K562 (cell line): ENCODE results near the gene CGB8. TPM values are rescaled to one million over a fixed set of nuclear protein-coding genes. Genes with fewer than 3 reads are reported as not detected.

Experiments
- ATAC-seq: fragments of 200-7000 bp; cut with Tn5 transposase; 3 replicates; pipeline ENCODE4 v1.9.1; 2020; ENCODE audit warnings: moderate library complexity
- BruUV-seq: library from RNA; stranded (reverse); fragments of 400-500 nt; replicated peaks from 2 replicates; lab custom pipeline; 2021; lab: Mats Ljungman, UMichigan
- CTCF ChIA-PET: fragments of 300-600 bp; formaldehyde crosslinking; extraction: SDS; loops from one replicate; lab custom pipeline; 2021; ENCODE audit warnings: low intra/inter-chr PET ratio; lab: Yijun Ruan, JAX
- POLR2A ChIA-PET: fragments of 300-600, 350-650 bp; sonication (Branson Sonifier 250); formaldehyde crosslinking; extraction: SDS; loops from one replicate; lab custom pipeline; 2021; ENCODE audit warnings: antibody characterized with exemption, inconsistent platforms; lab: Yijun Ruan, JAX
- DNase-seq, 4 experiments: peaks; one replicate each; pipeline versions ENCODE4 v3.0.0 to v3.0.0-alpha.2; 2011 to 2018; ENCODE audit warnings: low spot score in 3 of 4, mixed read lengths in 3 of 4; ENCODE audit errors: extremely low read depth in 1 of 4
- FAIRE-seq: peaks from 2 replicates; lab custom pipeline; 2011; peaks lifted over from hg19 to GRCh38; lab: Jason Lieb, UNC
- H2AFZ ChIP-seq: 2 replicates; pipeline ENCODE4 v1.6.0; 2011; ENCODE audit warnings: low read depth, low read length, control low read depth, inconsistent platforms
- H3K27ac ChIP-seq: fragments of 200-600 bp; 3 replicates; pipeline ENCODE4 v1.8.0; 2011; ENCODE audit warnings: low read depth, mild to moderate bottlenecking, control low read depth, inconsistent platforms, low read length, moderate library complexity, mixed read lengths; ENCODE audit errors: extremely low read depth
- H3K27me3 ChIP-seq, 2 experiments: fragments of 300-600 bp in 1 of 2; 2 replicates in 1 of 2; 3 replicates in 1 of 2; pipeline versions ENCODE4 v1.6.0 to v1.8.0; 2011; ENCODE audit warnings: inconsistent platforms in 2 of 2, low read length in 2 of 2, mild to moderate bottlenecking in 1 of 2, mixed read lengths in 1 of 2, moderate library complexity in 1 of 2; ENCODE audit not compliant: control insufficient read depth in 2 of 2, insufficient read depth in 2 of 2
- H3K36me3 ChIP-seq: fragments of 300-600 bp; 3 replicates; pipeline ENCODE4 v1.8.0; 2011; ENCODE audit warnings: mild to moderate bottlenecking, low read length, inconsistent platforms; ENCODE audit not compliant: control insufficient read depth, insufficient read depth
- H3K4me1 ChIP-seq, 2 experiments: fragments of 200-600 bp in 1 of 2; replicated peaks in 1 of 2; 2 replicates in 1 of 2; 3 replicates in 1 of 2; pipeline versions ENCODE4 v1.5.1 to v1.8.0; 2011; ENCODE audit warnings: inconsistent platforms in 2 of 2, low read length in 2 of 2, mild to moderate bottlenecking in 1 of 2, mixed read lengths in 1 of 2, moderate library complexity in 1 of 2; ENCODE audit not compliant: control insufficient read depth in 2 of 2, insufficient read depth in 2 of 2
- H3K4me2 ChIP-seq: 2 replicates; pipeline ENCODE4 v1.6.1; 2011; ENCODE audit warnings: low read length, control low read depth, inconsistent platforms, mixed read lengths; ENCODE audit not compliant: insufficient read depth
- H3K4me3 ChIP-seq: fragments of 200-600 bp; sonication (generic), shearing (Covaris generic); 2 replicates; pipeline ENCODE4 v1.5.1; 2016; ENCODE audit warnings: control low read depth, inconsistent platforms
- H3K79me2 ChIP-seq: fragments of 200-600 bp; 3 replicates; pipeline ENCODE4 v1.8.0; 2011; ENCODE audit warnings: low read length, inconsistent platforms; ENCODE audit not compliant: control insufficient read depth, insufficient read depth
- H3K9ac ChIP-seq, 2 experiments: 2 replicates each; pipeline versions ENCODE4 v1.6.0 to v1.6.1; 2011; ENCODE audit warnings: low read depth in 2 of 2, low read length in 2 of 2, control low read depth in 1 of 2, inconsistent platforms in 1 of 2, mild to moderate bottlenecking in 1 of 2, mixed read lengths in 1 of 2; ENCODE audit not compliant: insufficient read depth in 1 of 2
- H3K9me1 ChIP-seq: one replicate; pipeline ENCODE4 v1.6.0; 2011; ENCODE audit warnings: inconsistent platforms, mild to moderate bottlenecking, low read length, moderate library complexity; ENCODE audit not compliant: control insufficient read depth, insufficient read depth
- H3K9me3 ChIP-seq: replicated peaks from 2 replicates; pipeline ENCODE4 v1.5.1; 2011; ENCODE audit warnings: low read depth, low read length, inconsistent platforms; ENCODE audit not compliant: control insufficient read depth, insufficient read depth
- H4K20me1 ChIP-seq: replicated peaks from 2 replicates; pipeline ENCODE4 v1.6.1; 2011; ENCODE audit warnings: low read length, inconsistent platforms, mixed read lengths; ENCODE audit not compliant: control insufficient read depth, insufficient read depth
- BCL6 ChIP-seq: fragments of 250-450 bp; sonication (Bioruptor Pico); IDR thresholded peaks from 2 replicates; pipeline ENCODE4 v1.4.0; 2020
- CC2D1A ChIP-seq: fragments of 450-650 bp; IDR thresholded peaks from 2 replicates; pipeline ENCODE4 v1.6.1; 2017; ENCODE audit warnings: mild to moderate bottlenecking
- COPS2 ChIP-seq: fragments of 450-650 bp; conservative IDR thresholded peaks from 2 replicates; pipeline ENCODE4 v1.6.1; 2016; ENCODE audit warnings: mild to moderate bottlenecking, moderate library complexity
- FOXP1 ChIP-seq: sonication (generic); formaldehyde crosslinking; IDR thresholded peaks from 2 replicates; pipeline ENCODE4 v1.8.0; 2022; ENCODE audit warnings: mild to moderate bottlenecking, missing genetic modification reagents
- FUS ChIP-seq: fragments of 200-400 bp; formaldehyde crosslinking; optimal IDR thresholded peaks from 2 replicates; pipeline ENCODE3; 2017; ENCODE audit warnings: low read depth, low read length
- HCFC1 ChIP-seq: IDR thresholded peaks from 2 replicates; pipeline ENCODE4 v1.6.1; 2012; ENCODE audit warnings: low read depth, low read length, improper control_type of control experiment
- KAT7 ChIP-seq: sonication (generic); formaldehyde crosslinking; IDR thresholded peaks from 2 replicates; pipeline ENCODE4 v1.8.0; 2022; ENCODE audit warnings: missing genetic modification reagents, mild to moderate bottlenecking, borderline replicate concordance
- KDM1A ChIP-seq, 2 experiments: fragments of 450-650 bp; IDR thresholded peaks; 2 replicates each; pipeline ENCODE4 v1.6.1; 2016; ENCODE audit warnings: mild to moderate bottlenecking in 2 of 2
- MAFG ChIP-seq: fragments of 450-650 bp; conservative IDR thresholded peaks from 2 replicates; pipeline ENCODE4 v1.6.1; 2016; ENCODE audit warnings: missing genetic modification characterization, missing compliant biosample characterization
- MEIS2 ChIP-seq: fragments of 450-650 bp; IDR thresholded peaks from 2 replicates; pipeline ENCODE4 v1.6.1; 2014; ENCODE audit warnings: mild to moderate bottlenecking; ENCODE audit not compliant: partially characterized antibody
- PCBP1 ChIP-seq: fragments of 200-400 bp; formaldehyde crosslinking; IDR thresholded peaks from 2 replicates; pipeline ENCODE4 v1.6.1; 2018; ENCODE audit warnings: mild to moderate bottlenecking, low read depth, low read length; ENCODE audit not compliant: poor library complexity, severe bottlenecking
- PHF20 ChIP-seq: fragments of 450-650 bp; IDR thresholded peaks from 2 replicates; pipeline ENCODE4 v1.6.1; 2018; ENCODE audit not compliant: partially characterized antibody
- POLR2G ChIP-seq: fragments of 200-400 bp; formaldehyde crosslinking; IDR thresholded peaks from 2 replicates; pipeline ENCODE4 v1.6.1; 2017; ENCODE audit warnings: low read depth, mild to moderate bottlenecking, antibody characterized with exemption, low read length, moderate library complexity
- RBBP5 ChIP-seq: fragments of 200-600 bp; sonication (generic); IDR thresholded peaks from 2 replicates; pipeline ENCODE4 v1.6.1; 2012; ENCODE audit warnings: borderline replicate concordance, mild to moderate bottlenecking, low read length, control low read depth, inconsistent platforms; ENCODE audit not compliant: insufficient read depth, poor library complexity, severe bottlenecking
- RBM39 ChIP-seq: fragments of 200-400 bp; formaldehyde crosslinking; optimal IDR thresholded peaks from 2 replicates; pipeline ENCODE3; 2018; ENCODE audit warnings: low read depth, low read length
- RFX1 ChIP-seq: fragments of 450-650 bp; IDR thresholded peaks from 2 replicates; pipeline ENCODE4 v1.6.1; 2016; ENCODE audit warnings: mild to moderate bottlenecking, moderate library complexity
- RUNX1 ChIP-seq: sonication (generic); IDR thresholded peaks from 2 replicates; pipeline ENCODE4 v1.6.1; 2016; ENCODE audit warnings: antibody characterized with exemption, low read depth
- SP1 ChIP-seq: sonication (generic); formaldehyde crosslinking; IDR thresholded peaks from 2 replicates; pipeline ENCODE4 v1.8.1; 2022; ENCODE audit warnings: mild to moderate bottlenecking, missing genetic modification reagents
- ZNF165 ChIP-seq: fragments of 250-450 bp; sonication (Bioruptor Pico); IDR thresholded peaks from 2 replicates; pipeline ENCODE4 v1.4.0; 2020; ENCODE audit warnings: borderline replicate concordance
- ZNF717 ChIP-seq: fragments of 250-450 bp; sonication (Bioruptor Pico); IDR thresholded peaks from 2 replicates; pipeline ENCODE4 v1.5.0; 2021
- ZNF75A ChIP-seq: fragments of 450-650 bp; formaldehyde crosslinking; IDR thresholded peaks from 2 replicates; pipeline ENCODE4 v1.4.0; 2020; ENCODE audit warnings: mild to moderate bottlenecking
- WGBS: fragments of 100-300 bp; shearing (Covaris generic); methylation state at CpG from one replicate; pipeline ENCODE4 v1.1.6; 2016; ENCODE audit warnings: low coverage, mixed read lengths; ENCODE audit not compliant: insufficient coverage; ENCODE audit errors: missing lambda C conversion rate; 5-methylcytosine and 5-hydroxymethylcytosine counted together
- in situ Hi-C: fragments of 300-500 bp; cut with MboI; formaldehyde crosslinking; loops from 4 replicates; pipeline ENCODE4 v1.15.0; 2018; ENCODE audit warnings: inconsistent platforms, mixed read lengths
- intact Hi-C: fragments of 100-400 bp; cut with micrococcal nuclease; formaldehyde crosslinking; loops from 2 replicates; pipeline ENCODE4 v1.14.2; 2022
- polyA plus RNA-seq, 8 experiments: library from polyadenylated mRNA; depleted of rRNA in 4 of 8; stranded (reverse) in 5 of 8; unstranded in 3 of 8; fragments of >200 nt; fragmentation: Nextera tagmentation in 2 of 8; fragmentation: Illumina TruSeq in 1 of 8; extraction: Ambion mirVana in 2 of 8; extraction: Trizol in 1 of 8; gene quantifications; 2 replicates each; pipeline versions ENCODE4 v1.2.1 to v1.2.3, GENCODE V29; 2011 to 2014; ENCODE audit warnings: inconsistent platforms in 1 of 8, missing spikeins in 1 of 8
- total RNA-seq, 7 experiments: library from RNA; depleted of rRNA in 6 of 7; stranded (reverse); fragments of >200 nt in 6 of 7; fragmentation: Illumina TruSeq in 2 of 7; extraction: Trizol in 2 of 7; gene quantifications; 2 replicates each; pipeline versions ENCODE4 v1.2.1 to v1.2.3, GENCODE V29; 2011 to 2021; ENCODE audit warnings: low replicate concordance in 1 of 7
- TF ChIP-seq, protein P1 (sequence below): sonication (generic); formaldehyde crosslinking; IDR thresholded peaks from 2 replicates; pipeline ENCODE4 v1.8.0; 2022; ENCODE audit warnings: missing genetic modification reagents, mild to moderate bottlenecking, moderate library complexity, borderline replicate concordance
- TF ChIP-seq, protein P2 (sequence below): sonication (generic); formaldehyde crosslinking; IDR thresholded peaks from 2 replicates; pipeline ENCODE4 v1.9.0; 2022; ENCODE audit warnings: mild to moderate bottlenecking, missing genetic modification reagents
- TF ChIP-seq, protein P3 (sequence below): fragments of 250-450 bp; sonication (Bioruptor Pico); IDR thresholded peaks from 2 replicates; pipeline ENCODE4 v1.8.0; 2021; ENCODE audit warnings: borderline replicate concordance, mild to moderate bottlenecking, moderate library complexity; ENCODE audit not compliant: poor library complexity, severe bottlenecking

Gene CGB8
- total and polyA plus RNA-seq, 9 of the 15 experiments (the other 6 are each of a cell fraction or from before 2014, with no cell fraction given), result not detected

DNA sequence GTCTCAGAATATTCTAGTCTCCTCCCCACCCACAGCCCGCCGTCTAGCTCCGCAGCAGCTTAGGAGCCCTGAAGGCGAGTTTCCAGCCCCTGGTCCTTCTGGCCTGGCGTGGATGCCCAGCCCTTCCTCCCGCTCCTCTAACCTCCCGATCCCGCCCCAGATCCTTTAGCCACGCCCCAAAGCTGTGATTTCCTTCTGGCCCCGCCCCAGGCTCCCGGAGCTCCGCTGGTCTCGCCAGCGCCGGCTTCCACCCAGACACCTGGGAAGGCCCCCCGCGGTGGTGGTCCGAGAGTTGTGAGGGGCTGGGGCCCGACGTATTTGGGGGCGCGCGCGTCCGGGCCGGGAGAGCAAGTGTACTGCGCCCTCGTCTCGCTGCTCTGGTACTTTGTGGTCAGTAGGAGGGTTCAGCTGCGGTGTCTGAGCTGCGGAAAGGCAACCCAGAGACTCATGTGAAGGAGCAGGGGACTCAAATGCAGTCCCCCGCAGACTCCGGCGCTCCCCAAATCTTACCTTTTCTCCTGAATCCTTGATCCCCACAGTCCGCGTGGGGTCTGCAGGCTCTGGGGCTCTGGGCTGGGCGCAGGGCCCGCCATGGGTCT is 8.8 kb upstream of the CGB8 start, which contains the start of gene CGB7:
TSS of gene CGB7 (minus strand) at position 114 of the 599 bp plus-strand sequence. CDS start 2,374 bp downstream, outside the sequence.
- peaks cover 4% of the 10 kb centered on the region; the same call in 1 of the 2 replicates for H4K20me1 ChIP-seq
- peak within 1 kb of the TSS; percentile 49 for H3K4me3 ChIP-seq
- CTCF ChIA-PET, result no interaction called here
- peaks cover 17 to 58% of the 10 kb centered on the region in 2 experiments; a peak in 3 of 5 replicates for H3K27me3 ChIP-seq
- no peaks in the 10 kb centered on the region for H3K9me1 ChIP-seq
- in situ Hi-C loops, result no loop called here
- peaks cover 2 to 34% of the 10 kb centered on the region in 2 experiments; a peak in 3 of 5 replicates for H3K4me1 ChIP-seq
- POLR2A ChIA-PET, result interaction anchor here (0.6 to 1.2 kb wide), 3 partner anchors 10 to 92 kb away, joined by 3 to 5 read pairs (median 4); no protein-coding TSS in a partner anchor
- peak within 1 kb of the TSS; percentile 82 for H3K4me2 ChIP-seq
- WGBS, result 4% methylated on average over 31 of the region's 38 CpGs
- ATAC-seq (peak; percentile 60), DNase-seq (peak; percentile 53 to 79 (median 68)), FAIRE-seq (no peak)
- BruUV-seq, result no TSS peak
- H3K79me2 ChIP-seq, result no peaks in the 10 kb centered on the region
- no peaks in the 10 kb centered on the region for H3K9me3 ChIP-seq
- intact Hi-C loops, result no loop called here
- H3K36me3 ChIP-seq, result no peaks in the 10 kb centered on the region
- H2AFZ ChIP-seq, result peak within 1 kb of the TSS; percentile 96; the same call in 1 of the 2 replicates
- H3K9ac ChIP-seq, result peak within 1 kb of the TSS in 1 of 2 experiments; percentile 91; a peak in 3 of 4 replicates
- no peak within 1 kb of the TSS for H3K27ac ChIP-seq
- TF ChIP-seq ZNF75A (CRISPR knock-in tag), result no peak
- no peak for TF ChIP-seq POLR2G
- TF ChIP-seq KAT7 (CRISPR knock-in tag), result no peak
- TF ChIP-seq SP1, result 0 out of 2 replicates have a peak, but pooled peaks have one; percentile 32
- no peak for TF ChIP-seq MAFG
- TF ChIP-seq HCFC1, result no peak
- no peak for TF ChIP-seq CC2D1A
- TF ChIP-seq ZNF717 (CRISPR knock-in tag), result no peak
- no peak for TF ChIP-seq ZNF165 (CRISPR knock-in tag)
- no peak for TF ChIP-seq FUS
- no peak for TF ChIP-seq BCL6 (CRISPR knock-in tag)
- TF ChIP-seq, protein P1, sequence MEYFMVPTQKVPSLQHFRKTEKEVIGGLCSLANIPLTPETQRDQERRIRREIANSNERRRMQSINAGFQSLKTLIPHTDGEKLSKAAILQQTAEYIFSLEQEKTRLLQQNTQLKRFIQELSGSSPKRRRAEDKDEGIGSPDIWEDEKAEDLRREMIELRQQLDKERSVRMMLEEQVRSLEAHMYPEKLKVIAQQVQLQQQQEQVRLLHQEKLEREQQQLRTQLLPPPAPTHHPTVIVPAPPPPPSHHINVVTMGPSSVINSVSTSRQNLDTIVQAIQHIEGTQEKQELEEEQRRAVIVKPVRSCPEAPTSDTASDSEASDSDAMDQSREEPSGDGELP (CRISPR knock-in tag), result peak; percentile 8; the same call in 1 of the 2 replicates
- TF ChIP-seq, protein P2, sequence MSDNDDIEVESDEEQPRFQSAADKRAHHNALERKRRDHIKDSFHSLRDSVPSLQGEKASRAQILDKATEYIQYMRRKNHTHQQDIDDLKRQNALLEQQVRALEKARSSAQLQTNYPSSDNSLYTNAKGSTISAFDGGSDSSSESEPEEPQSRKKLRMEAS (CRISPR knock-in tag), result no peak
- TF ChIP-seq, protein P3, sequence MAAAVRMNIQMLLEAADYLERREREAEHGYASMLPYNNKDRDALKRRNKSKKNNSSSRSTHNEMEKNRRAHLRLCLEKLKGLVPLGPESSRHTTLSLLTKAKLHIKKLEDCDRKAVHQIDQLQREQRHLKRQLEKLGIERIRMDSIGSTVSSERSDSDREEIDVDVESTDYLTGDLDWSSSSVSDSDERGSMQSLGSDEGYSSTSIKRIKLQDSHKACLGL (CRISPR knock-in tag), result no peak
- TF ChIP-seq PHF20, result no peak
- TF ChIP-seq RBBP5, result no peak
- TF ChIP-seq KDM1A (IDR thresholded peaks at IDR 0.05), result peak in 1 of 2 experiments; percentile 48; a peak in 1 of 4 replicates
- TF ChIP-seq PCBP1, result peak; percentile 10
- TF ChIP-seq RFX1, result no peak
- no peak for TF ChIP-seq RUNX1
- TF ChIP-seq MEIS2, result no peak
- TF ChIP-seq RBM39, result no peak
- TF ChIP-seq FOXP1 (CRISPR knock-in tag), result no peak
- no peak for TF ChIP-seq COPS2
